Esophagus squamous epithelium (tissue), 4 donors: ENCODE measurements around the gene CNNM1.

Source experiments
- CTCF ChIP-seq, 6 experiments: fragments of 450-650 bp in 4 of 6; fragments of 200-600 bp in 2 of 6; sonication (generic) in 2 of 6; IDR thresholded peaks; one replicate each; pipeline ENCODE4 v1.5.1; 2016 to 2019; ENCODE audit warnings: antibody characterized with exemption in 6 of 6, mild to moderate bottlenecking in 4 of 6, moderate library complexity in 4 of 6
- POLR2A ChIP-seq, 4 donors: fragments of 450-650 bp; IDR thresholded peaks; one replicate each; pipeline ENCODE4 v1.6.1; 2017; ENCODE audit warnings: antibody characterized with exemption in 4 of 4, mild to moderate bottlenecking in 4 of 4, moderate library complexity in 3 of 4

- TF ChIP-seq CTCF (IDR thresholded peaks at IDR 0.05) (no peak), POLR2A (IDR thresholded peaks at IDR 0.05) (no peak)
These were observed 37.5 kb downstream of the CNNM1 start for GRCh38 chr10:99366666-99367065.
